Muscle layer of colon (tissue), 2 donors: ENCODE results near the gene ASPSCR1.

Experiments
- H3K27ac ChIP-seq: one replicate; pipeline ENCODE4 v1.7.0; 2013; ENCODE audit warnings: low read depth, mild to moderate bottlenecking, low read length, moderate library complexity
- H3K27me3 ChIP-seq, 2 donors: one replicate each; pipeline ENCODE4 v1.7.0; 2013; ENCODE audit warnings: low read length in 2 of 2, mild to moderate bottlenecking in 2 of 2; ENCODE audit not compliant: insufficient read depth in 2 of 2, control insufficient read depth in 1 of 2
- H3K36me3 ChIP-seq: one replicate; pipeline ENCODE4 v1.7.0; 2013; ENCODE audit warnings: mild to moderate bottlenecking, low read length; ENCODE audit not compliant: insufficient read depth
- H3K4me1 ChIP-seq: one replicate; pipeline ENCODE4 v1.7.0; 2013; ENCODE audit warnings: mild to moderate bottlenecking, low read length; ENCODE audit not compliant: insufficient read depth
- H3K4me3 ChIP-seq, 2 donors: one replicate each; pipeline ENCODE4 v1.7.0; 2013; ENCODE audit warnings: low read length in 2 of 2, low read depth in 1 of 2, mild to moderate bottlenecking in 1 of 2, moderate library complexity in 1 of 2
- H3K9ac ChIP-seq: one replicate; pipeline ENCODE4 v1.7.0; 2013; ENCODE audit warnings: low read length
- H3K9me3 ChIP-seq: one replicate; pipeline ENCODE4 v1.7.0; 2013; ENCODE audit warnings: mild to moderate bottlenecking, low read length
- donor health status: abdominal sarcoma.
- donor health status: Adenocarcinoma of cecum.

Gene ASPSCR1

DNA sequence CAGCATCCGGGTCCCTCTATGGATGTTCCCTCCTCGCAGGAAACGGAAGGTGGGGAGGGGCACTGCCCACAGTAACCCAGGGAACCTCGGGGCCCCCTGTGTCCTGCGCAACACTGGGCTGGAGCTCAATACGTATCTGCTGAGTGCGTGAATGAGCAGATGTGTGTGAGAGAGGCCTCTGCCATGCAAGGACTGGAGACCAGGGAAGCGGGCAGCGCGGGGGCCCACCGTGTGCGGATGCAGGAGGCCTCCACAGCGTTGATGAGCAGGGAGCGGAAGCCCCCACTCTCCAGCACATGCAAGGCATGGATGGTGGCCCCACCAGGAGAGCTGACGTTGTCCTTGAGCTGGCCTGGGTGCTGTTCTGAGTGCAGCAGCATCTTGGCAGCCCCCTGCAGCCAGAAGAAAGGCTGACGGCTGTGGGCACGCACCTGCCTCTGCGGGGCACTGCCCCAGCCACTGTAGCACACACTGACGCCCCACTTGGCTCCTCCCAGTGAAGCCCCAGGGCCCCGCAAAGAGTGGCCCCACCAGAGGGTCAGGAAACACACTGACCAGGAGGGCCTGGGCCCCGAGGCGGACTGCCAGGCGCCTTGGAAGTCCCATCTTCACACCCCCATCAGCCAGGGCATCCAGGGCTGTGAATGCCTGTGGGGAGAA, 43.2 kb upstream of the ASPSCR1 start:
- H3K4me1 ChIP-seq = peaks cover 6% of the 10 kb centered on the region
- no peak overlapping the region for H3K4me3 ChIP-seq
- peaks cover 0 to 7% of the 10 kb centered on the region in 2 donors for H3K27me3 ChIP-seq
- no peak overlapping the region for H3K27ac ChIP-seq
- no peaks in the 10 kb centered on the region for H3K9me3 ChIP-seq
- H3K9ac ChIP-seq = no peak overlapping the region
- H3K36me3 ChIP-seq = no peaks in the 10 kb centered on the region

DNA sequence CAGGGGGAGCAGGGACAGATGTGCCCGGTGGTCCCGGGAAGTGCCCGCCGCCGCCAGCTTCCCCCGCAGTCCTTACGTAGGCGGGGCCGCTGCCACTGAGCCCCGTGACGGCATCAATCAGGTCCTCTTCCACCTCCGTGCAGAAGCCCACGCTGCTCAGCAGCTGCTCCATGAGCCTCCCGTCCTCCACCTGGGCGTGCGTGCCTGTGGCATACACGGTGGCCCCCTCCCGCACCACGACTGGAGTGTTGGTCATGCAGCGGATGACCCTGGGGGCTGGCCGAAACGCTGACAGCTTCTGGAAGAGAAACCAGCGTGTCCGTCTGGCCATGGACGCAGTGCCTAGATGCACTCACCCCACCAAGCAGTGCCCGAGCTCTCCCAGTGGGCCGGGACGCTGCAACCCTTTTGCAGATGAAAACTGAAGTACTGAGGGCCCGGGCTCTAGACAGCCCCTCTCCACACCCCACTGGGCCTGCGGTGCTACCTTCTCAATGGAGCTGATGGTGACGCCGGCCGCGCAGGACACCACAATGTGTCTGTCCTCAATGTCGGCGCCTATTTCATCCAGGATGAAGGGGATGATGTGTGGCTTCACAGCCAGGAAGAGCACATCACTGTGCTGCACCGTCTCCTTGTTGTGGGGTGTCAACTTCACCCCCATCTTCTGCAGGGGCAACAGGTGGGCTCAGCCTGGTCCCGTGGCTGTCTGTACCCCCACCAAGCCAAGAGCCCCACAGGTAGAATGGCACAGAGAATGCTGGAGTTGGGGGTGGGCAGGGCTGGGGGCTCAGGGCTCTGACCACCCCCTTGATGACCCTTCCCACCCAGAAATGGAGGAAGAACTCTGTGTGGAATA, 42.4 kb upstream of the ASPSCR1 start:
- Histone ChIP-seq H3K27ac (no peak overlapping the region), H3K9ac (no peak overlapping the region), H3K4me1 (peaks cover 6% of the 10 kb centered on the region), H3K36me3 (no peaks in the 10 kb centered on the region), H3K27me3 (peaks cover 0 to 11% of the 10 kb centered on the region in 2 donors), H3K4me3 (no peak overlapping the region), H3K9me3 (no peaks in the 10 kb centered on the region)

DNA sequence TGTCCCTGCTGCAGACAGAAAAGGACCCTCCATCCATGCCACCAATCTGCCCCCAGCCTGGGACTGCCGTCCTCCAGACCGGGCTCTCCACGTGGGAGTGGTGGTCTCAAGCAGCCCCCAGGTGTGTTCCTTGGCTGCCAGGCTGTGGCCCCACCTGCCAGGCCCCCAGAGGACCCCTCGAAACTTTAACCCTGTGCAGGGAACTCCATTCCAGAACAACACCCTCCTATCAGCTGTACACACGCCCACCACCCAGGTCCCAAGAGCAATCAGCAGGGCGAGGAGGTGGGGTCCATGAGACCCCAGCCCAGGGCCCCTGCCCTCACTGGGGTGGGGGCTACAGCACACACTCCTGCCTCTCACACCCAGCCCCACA, 41.7 kb upstream of the ASPSCR1 start:
- Histone ChIP-seq H3K4me1 (peaks cover 6% of the 10 kb centered on the region), H3K4me3 (no peak overlapping the region), H3K27me3 (peaks cover 0 to 15% of the 10 kb centered on the region in 2 donors), H3K36me3 (no peaks in the 10 kb centered on the region), H3K27ac (no peak overlapping the region), H3K9ac (no peak overlapping the region), H3K9me3 (no peaks in the 10 kb centered on the region)

DNA sequence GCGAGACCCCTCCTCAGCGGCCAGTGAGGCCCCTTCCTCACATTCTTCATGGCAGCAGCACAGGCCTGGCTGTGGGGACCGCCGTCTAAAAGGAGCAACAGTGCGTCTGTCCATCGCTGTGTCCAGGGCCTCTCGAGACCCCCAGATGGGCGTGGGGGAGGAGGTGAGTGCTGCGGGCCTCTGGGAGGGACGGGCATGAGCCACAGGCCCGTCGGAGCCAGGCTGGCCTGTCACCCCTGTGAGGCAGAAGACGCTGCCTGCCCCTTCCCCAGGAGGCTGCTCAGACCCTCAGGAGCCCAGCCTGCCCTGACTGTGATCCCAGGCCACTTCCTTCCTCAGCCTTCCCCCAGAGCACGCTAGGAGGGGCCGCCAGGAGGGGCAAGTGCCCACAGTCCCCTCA, 38.2 kb upstream of the ASPSCR1 start:
- H3K4me1 ChIP-seq = peaks cover 6% of the 10 kb centered on the region
- no peaks in the 10 kb centered on the region for H3K36me3 ChIP-seq
- H3K27me3 ChIP-seq = peaks cover 0 to 32% of the 10 kb centered on the region in 2 donors
- H3K9ac ChIP-seq = no peak overlapping the region
- H3K27ac ChIP-seq = no peak overlapping the region
- no peaks in the 10 kb centered on the region for H3K9me3 ChIP-seq
- no peak overlapping the region for H3K4me3 ChIP-seq

DNA sequence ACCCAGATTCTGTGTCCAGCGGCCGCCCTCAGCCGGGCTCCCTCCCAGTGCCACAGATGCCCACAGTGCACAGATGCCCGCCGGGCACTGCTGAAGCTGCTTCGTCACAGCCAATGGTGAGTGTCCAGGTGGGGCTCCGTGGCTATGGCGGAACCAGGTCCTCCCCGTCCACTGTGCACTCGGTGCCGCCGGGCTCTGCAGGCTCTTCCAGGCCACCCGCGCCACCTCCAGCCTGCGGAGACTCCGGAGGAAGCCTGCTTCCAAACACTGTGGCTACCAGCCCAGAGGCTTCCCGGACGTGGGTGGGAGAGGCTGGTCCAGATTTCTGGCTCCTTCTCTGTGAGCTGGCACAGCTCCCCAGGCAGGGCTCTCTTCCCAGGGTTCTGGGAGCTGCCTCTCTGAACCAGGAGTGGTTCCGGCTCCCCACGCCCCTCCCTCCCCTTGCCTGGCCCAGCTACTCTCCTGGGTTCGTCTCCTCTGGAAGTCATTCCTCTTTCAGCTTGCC, 37.5 kb upstream of the ASPSCR1 start:
- Histone ChIP-seq H3K9ac (no peak overlapping the region), H3K36me3 (no peaks in the 10 kb centered on the region), H3K4me3 (no peak overlapping the region), H3K4me1 (peaks cover 6% of the 10 kb centered on the region), H3K27ac (no peak overlapping the region), H3K27me3 (peaks cover 0 to 32% of the 10 kb centered on the region in 2 donors), H3K9me3 (no peaks in the 10 kb centered on the region)

DNA sequence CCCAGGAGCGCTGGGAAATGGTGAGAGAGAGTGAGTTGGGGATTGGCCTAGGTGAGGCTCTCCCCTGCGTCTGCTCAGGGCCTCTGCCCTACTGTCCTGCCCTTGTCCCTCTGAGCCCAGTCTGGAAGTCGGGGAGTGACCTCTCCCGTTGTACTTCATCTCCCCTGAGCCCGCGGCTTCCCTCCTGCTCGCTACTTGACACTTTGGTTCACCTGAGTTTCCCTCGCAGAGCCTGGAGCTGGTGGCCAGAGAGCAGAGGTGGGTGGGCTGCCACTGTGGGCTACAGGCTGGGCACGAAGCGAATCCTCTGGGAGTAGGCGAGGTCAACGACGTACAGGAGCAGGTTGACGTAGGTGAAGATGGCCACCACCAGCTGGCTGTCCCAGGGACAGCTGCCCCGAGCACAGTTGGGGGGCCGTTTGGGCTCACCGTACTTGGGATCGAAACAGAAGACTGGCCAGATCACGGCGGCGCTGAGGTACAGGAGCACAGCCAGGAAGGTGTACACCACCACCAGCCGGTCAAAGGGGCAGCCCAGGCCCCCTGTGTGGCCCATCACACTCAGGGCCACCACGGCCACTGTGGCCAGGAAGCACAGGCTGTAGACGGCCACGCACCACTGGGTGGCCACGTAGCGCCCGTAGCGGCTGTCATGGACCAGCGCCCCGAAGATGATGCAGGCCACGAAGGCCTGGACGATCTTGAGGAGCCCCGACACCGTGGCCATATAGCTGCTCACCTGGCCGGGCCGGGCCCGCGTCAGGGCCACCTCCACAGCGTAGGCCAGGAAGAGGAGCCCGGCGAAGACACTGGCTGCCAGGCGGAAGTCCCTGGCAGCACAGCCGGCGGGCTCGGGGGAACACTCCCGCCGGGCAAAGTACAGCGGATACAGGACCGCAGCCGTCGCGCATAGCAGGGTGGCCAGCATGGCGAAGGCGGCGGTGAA, 36.6 kb upstream of the ASPSCR1 start:
- H3K27me3 ChIP-seq = peaks cover 0 to 32% of the 10 kb centered on the region in 2 donors
- peaks cover 6% of the 10 kb centered on the region for H3K4me1 ChIP-seq
- no peak overlapping the region for H3K9ac ChIP-seq
- H3K4me3 ChIP-seq = no peak overlapping the region
- no peaks in the 10 kb centered on the region for H3K9me3 ChIP-seq
- no peak overlapping the region for H3K27ac ChIP-seq
- H3K36me3 ChIP-seq = no peaks in the 10 kb centered on the region

DNA sequence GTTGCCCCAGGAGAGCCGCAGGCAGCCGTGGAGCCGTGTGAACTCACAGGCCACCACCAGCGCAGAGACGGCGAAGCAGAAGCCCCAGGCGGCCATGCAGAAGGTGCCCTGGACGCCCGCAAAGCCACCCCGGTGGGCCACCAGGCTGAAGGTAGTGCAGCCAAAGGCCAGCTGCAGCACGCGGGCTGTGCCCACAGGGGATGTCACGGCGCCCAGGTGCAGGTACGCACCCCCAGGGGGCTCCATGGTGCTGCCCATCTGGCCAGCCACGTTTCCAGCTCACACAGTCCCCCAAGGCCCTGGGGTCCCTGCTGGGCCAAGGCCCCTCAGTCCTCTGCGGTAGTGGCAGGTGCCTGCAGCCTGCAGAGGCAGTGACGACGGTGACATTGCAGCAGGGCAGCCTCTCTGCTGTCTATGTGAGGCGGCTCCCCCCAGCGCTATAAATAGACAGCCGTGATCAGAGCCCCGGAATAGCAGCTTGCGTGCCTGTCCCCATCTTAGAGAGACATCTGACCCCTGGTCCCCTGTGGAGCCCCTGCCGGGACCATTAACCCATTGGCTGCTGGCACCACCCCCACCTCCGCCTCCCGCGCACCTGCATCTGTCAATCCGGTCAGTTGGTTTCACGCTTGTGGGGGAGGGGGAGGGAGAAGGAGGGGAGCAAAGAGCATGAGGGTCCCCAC, 35.8 kb upstream of the ASPSCR1 start:
- Histone ChIP-seq H3K27ac (no peak overlapping the region), H3K4me3 (no peak overlapping the region), H3K27me3 (peaks cover 0 to 29% of the 10 kb centered on the region in 2 donors), H3K4me1 (peaks cover 4% of the 10 kb centered on the region), H3K36me3 (no peaks in the 10 kb centered on the region), H3K9ac (no peak overlapping the region), H3K9me3 (no peaks in the 10 kb centered on the region)

DNA sequence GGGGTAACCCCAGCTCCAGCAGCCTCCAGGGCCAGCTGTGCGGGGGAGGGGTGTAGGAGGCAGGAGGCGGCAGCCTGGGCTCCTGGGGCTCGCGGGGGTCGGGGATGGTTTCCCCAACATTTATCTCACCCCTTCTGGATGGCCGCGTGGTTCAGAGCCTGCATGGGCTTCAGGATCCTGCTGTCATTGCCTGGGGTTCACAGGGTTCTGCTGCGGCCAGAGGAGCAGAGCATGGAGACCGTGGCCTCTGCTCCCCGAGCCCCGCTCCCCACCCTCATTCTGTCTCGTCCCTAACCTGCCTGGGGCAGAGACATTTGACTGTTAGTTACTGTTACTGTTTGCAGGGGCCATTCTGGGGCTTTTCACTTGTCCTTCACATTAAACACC, 35.3 kb upstream of the ASPSCR1 start:
- Histone ChIP-seq H3K36me3 (no peaks in the 10 kb centered on the region), H3K4me3 (no peak overlapping the region), H3K4me1 (no peaks in the 10 kb centered on the region), H3K9me3 (no peaks in the 10 kb centered on the region), H3K9ac (no peak overlapping the region), H3K27ac (no peak overlapping the region), H3K27me3 (peaks cover 0 to 26% of the 10 kb centered on the region in 2 donors)

DNA sequence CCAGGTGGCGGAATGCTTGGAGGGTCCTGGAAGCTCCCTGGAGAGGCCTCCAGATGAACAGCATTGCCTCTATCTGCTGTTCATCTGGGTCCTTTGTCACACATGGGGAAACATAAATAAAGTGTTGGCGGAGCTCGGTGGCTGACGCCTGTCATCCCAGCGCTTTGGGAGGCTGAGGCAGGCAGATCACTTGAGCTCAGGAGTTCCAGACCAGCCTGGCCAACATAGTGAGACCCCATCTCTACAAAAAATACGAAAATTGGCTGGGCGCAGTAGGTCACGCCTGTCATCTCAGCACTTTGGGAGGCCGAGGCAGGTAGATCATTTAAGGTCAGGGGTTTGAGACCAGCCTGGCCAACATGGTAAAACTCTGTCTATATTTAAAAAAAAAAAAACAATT, 32.6 kb upstream of the ASPSCR1 start:
- Histone ChIP-seq H3K9ac (no peak overlapping the region), H3K4me1 (no peaks in the 10 kb centered on the region), H3K27ac (no peak overlapping the region), H3K27me3 (peaks cover 0 to 24% of the 10 kb centered on the region in 2 donors), H3K9me3 (no peaks in the 10 kb centered on the region), H3K4me3 (no peak overlapping the region), H3K36me3 (no peaks in the 10 kb centered on the region)

DNA sequence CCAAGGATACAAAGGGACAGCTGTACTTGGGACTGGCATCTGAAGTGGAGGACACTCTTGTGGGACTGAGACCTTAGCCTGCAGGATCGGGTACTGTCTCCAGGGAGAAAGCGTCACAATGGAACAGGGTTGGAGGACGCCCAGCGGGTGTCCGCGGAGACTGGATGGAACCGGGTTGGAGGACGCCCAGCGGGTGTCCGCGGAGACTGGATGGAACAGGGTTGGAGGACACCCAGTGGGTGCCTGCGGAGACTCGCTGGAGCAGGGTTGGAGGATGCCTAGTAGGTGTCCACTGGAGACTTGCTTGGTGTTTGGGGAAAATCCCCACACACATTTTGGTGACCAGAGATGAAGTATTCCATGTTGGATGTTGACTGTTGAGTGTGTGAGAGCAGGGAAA, 30.2 kb upstream of the ASPSCR1 start, which contains the start of gene MYADML2:
TSS of gene MYADML2 (minus strand) at position 45 of the 400 bp plus-strand sequence. CDS start 5,492 bp downstream, outside the sequence.
- Histone ChIP-seq H3K4me3 (no peak within 1 kb of the TSS), H3K27ac (no peak within 1 kb of the TSS), H3K27me3 (peaks cover 0 to 3% of the 10 kb centered on the region in 2 donors), H3K9ac (no peak within 1 kb of the TSS), H3K36me3 (no peaks in the 10 kb centered on the region), H3K4me1 (no peaks in the 10 kb centered on the region), H3K9me3 (no peaks in the 10 kb centered on the region)
